ENCODE data around the gene CYP19A1.
"Not testable (repeated sequence)": the region's sequence is repeated elsewhere in the genome, so short reads cannot be mapped to it uniquely, and the experiment has no call there.

The CYP19A1 gene

DNA sequence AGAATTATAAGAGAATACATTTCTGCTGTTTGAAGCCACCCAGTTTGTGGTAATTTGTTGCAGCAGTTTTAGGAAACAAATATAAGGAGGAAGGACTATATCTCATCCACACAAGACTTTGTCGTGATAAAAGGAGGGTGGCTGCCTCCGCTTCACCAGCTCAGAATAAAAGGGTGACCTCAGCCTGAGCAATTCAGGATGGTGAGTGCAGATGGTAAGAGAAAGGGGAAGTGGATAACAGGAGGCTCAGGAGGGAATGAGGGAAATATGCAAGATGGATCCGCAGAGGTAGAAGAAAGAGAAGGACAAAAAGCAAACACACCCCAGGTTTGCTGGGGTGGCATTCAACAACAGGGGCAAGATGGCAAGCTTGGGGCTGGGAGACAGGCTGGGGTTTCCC, 135.6 kb downstream of the CYP19A1 start:
- no peak for DNase-seq

DNA sequence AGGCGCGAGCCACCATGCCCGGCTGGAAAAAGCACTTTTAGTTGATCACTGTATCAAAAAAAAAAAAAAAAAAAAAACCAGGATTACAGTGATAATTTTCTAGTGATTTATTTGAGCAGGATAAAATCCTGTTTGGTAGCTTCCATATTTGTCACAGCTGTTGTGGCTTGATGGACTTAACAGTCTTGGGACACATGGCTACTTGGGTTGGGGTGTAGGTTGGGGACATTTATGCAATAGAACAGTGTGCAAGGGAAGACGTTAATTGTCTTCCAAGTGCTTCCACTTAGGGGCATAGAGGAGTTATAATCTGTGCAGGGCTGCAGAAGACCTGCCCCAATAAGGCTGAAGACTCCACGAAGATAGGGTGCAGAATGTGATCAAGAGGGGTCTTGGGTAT, 136.8 kb downstream of the CYP19A1 start:
- DNase-seq = no peak

DNA sequence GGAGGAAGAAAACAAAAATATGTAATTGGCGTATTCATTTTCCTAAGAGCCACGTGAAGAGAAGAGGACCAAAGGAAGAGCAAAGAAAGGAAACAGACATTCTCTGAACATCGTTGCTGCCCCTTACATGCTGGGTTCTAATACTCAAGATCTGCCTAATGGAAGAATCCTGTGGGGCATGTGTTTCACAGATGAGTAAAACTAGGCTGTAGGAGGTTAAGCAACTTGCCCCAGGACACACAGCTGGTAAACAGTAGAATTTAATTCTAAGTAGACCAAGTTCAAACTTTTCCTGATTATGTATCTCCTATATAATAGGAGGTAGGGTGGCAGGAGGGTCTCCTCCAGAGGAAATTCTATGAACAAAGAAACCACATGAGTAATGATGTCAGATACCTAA, 137.6 kb downstream of the CYP19A1 start:
- DNase-seq = peak; percentile 30

DNA sequence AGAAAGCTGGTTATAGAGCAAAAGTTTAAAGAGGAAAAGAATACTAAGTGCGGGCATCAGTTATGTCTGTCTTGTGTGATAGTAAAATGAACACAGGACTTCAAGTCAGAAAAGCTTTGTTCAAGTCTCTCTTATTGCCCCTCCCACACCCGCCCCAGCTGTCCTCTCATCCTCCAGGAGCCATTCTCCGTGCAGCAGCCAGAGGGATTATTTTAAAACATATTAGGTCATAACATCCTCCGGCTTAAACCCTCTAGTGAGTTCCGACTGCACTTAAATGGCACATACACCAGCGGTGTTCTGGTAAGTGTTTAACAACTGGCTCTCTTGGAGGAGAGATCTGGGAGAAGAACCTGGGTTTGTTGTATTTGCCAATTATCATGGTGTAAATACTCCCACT, 138.9 kb downstream of the CYP19A1 start:
- no peak for DNase-seq

DNA sequence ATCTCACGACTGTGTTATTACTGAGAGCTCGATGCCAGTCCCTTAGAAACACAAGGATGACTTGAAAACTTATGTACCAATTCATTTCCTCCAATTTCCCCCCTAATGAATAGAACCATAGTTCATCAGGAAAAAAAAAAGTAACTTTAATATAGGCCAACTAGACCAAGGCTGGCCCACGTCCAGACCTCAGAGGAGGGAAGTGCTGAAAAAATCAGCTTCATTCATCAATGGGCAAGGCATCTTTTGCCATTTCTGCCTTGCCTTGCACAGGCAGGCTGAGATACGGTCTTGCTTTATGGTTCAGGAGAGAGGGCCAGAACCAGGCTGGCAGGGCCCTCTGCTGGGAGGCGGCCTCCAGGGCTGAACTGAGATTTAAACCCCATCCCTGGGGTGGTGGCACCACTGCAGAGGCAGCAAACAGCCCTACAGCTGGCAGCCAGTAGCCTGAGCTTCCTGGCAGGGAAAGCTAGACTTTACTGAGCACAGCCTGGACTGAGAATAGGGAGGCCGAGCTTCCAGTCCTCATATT, 139.6 kb downstream of the CYP19A1 start:
- peak; percentile 45 for DNase-seq

DNA sequence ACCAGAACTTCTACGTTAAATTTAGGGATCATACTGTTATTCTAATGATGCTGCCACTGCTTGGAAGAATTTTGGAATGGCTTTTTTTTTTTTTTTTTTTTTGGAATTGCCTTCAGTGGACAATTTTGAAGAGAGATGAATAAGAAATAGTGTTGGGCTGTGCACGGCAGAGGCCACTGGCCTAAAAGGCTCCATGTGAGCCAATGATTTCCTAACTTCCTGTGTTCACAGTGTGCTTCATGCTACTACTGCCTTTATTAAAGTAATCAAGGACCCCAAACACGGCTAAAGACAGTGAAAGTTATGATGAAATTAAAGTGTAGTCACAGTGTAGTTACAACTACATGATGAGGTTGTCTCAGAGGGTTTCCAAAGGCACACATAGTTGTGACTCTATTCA, 142.9 kb downstream of the CYP19A1 start:
- DNase-seq = no peak

DNA sequence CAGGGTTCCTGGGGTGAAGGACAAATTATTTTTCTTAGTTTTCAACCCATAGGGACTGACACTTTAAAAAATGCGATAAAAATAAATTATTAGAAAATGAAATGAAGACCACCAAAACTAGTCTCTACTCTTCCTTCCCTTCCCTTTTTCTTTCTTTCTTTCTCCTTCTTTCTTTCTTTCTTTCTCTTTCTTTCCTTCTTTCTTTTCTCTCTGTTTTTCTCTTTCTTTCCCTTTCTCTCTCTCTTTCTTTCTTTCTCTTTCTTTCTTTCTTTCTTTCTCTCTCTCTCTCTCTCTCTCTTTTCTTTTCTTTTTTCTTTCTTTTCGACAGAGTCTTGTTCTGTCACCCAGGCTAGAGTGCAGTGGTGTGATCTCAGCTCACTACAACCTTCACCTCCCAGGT, 144.4 kb downstream of the CYP19A1 start:
- no peak for DNase-seq

DNA sequence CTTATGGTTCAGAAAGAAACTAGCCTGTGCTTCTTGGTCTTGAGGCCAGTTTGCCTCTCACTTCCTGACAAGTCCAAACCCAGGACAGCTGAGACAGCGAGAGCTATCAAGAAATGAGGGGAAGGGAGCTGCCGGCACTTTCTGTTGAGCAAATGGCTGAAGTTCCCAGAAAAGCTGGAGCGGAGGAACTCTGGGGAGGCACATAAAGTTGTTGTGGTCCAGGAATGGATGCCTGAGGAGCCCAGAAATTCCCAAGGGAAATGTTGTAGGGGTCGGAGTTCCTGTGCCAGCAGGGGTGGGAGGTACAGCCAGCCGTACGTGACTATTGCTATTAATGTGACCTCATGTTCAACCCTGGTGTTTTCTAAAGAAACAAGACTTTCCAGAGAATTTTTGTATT, 144.9 kb downstream of the CYP19A1 start:
- peak; percentile 33 for DNase-seq

DNA sequence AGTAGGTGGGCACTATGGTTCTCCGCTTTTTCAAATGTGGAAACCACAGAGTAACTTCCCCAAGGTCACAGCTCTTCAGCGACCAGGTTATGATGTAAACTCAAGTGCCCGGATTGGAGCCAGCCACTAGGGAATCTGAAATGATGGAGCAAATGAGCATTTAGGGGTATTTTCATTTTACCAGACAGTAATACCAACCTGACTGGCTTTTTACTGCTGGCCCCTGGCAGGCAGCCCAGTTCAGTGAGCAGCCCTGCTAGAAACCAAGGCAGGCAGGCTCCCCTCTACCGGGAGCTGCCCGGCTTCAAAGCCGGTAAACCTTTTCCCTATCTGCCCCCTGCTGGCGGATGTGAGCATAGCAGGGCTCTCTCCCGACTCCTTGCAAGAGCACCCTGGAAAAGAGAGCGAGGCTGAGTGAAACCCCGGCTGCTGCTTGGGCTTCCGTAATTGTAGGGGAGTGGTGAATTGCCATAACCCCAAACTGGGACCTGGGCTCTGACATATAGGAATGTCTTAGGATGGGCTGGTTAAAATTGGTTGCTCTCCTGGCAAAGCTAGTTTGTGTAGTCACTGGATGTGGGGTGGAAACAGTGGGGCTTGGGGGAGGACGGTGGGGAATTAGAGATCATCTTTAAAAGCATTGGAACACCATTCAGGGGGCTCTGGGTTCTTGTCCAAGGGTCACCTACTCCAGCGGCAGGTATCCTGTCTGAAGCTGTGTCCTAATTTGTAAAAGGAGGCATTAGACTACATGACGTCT, 145.7 kb downstream of the CYP19A1 start:
- DNase-seq = peak; percentile 81

DNA sequence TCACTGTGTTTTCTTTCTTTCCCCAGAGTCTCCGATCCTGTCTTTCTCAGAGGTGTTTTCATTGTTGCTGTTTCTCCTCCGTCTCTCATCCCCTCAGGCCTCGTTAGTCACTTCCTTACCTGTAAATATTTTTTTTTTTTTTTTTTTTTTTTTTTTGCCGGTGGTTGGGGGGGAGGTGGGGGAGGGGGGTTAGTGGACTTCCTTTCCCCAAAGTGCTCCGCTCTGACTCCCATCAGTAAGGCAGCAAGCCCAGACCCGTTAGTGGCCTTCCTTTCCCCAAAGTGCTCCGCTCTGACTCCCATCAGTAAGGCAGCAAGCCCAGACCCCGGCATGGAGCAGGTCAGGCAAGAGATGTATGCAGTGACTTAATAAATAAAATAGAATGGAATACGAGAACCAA, 146.6 kb downstream of the CYP19A1 start:
- DNase-seq = no peak

DNA sequence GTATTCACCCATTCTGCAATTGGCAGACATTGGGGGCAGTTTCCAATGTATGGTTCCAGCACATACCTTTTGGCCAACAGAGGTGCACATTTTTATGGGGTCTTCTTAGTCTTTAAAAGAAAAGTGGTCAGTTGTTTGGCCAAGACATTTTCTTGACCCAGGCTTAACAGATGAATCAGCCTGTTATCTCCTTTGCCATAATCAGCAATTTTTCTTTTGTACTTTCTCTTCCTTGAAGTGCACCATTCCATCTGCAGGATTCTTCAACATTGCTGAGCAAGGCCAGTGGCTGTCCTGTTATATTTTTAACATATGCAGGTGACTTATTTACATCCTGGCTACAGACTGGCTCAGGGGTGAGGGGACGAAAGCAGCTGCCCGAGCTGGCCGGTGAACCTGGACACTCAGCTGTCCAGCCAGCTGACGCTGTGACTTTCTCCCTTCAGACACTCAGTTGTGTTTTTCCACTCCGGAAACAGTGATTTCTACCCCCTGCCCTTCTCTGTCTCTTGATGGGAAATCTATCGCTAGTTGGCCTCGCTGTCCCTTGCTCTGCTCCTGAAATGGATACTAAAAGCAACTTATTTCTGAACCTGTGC, 147.2 kb downstream of the CYP19A1 start:
- no peak for DNase-seq

DNA sequence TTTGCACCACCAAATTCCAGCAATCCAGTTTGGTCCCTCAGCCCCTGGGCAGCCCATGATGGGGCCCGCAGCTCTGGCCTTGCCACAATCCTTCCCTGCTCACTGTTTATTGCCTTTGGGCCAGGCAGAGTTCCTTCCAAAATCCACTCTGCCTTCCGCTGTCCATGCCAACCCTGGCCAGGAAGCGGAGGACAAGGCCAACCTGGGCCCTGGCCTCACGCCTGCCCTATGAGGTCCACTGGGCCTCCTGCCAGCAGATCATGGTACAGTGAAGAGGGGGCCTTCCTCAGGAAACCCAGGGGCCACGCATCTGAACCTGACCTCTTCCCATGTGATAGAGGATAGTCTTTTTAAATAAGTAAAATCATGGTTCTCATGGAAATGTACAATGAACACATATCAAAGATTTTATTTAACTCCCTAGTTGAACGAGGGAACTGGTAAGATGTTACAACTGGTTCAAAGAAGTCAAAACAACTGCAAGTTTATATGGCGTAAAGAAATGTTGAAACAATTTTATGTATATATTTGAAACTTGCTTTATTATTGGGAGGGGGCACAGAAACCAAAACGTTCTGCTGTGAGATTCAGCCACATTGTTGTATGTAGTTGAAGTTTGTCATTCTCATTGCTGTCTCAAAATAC, 147.8 kb downstream of the CYP19A1 start:
- DNase-seq = no peak

DNA sequence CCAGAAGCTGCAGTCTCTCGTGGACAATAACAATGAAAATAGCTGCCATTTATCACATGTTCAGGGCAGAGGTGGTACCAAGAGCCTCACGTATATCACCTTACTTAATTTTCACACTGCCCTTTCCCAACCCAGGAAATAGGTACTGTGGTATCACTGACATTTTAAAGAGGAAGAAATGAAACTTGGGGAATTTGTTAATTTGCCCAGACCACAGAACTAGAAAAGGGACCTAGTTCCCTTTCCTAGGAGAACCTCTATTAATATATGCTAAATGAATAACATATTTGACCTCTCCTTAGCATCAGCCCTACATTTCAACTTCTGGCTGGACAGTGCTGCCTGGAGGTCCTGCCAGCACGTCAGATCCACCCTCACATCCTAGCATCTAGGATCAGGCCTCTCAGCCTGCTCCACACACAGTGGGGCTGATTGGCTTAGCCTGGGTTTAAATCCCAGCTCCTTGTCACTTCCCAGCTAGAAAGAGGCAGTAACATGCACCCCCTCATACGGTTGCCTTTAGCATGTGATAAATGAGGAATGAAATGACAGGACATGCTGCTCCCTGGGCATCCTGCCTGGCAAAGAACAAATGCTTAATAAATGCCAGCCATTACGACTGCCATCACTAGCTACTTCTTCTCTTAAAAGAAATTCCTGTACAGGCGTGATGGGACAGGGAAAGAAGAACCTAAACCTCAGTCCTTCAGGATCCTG, 148.6 kb downstream of the CYP19A1 start:
- no peak for DNase-seq

DNA sequence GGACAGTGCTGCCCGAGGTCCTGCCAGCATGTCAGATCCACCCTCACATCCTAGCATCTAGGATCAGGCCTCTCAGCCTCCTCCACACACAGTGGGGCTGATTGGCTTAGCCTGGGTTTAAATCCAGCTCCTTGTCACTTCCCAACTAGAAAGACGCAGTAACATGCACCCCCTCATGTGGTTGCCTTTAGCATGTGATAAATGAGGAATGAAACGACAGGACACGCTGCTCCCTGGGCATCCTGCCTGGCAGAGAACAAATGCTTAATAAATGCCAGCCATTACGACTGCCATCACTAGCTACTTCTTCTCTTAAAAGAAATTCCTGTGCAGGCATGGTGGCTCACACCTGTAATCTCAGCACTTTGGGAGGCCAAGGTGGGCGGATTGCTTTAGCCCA, 149.6 kb downstream of the CYP19A1 start:
- DNase-seq = not testable (repeated sequence)

DNA sequence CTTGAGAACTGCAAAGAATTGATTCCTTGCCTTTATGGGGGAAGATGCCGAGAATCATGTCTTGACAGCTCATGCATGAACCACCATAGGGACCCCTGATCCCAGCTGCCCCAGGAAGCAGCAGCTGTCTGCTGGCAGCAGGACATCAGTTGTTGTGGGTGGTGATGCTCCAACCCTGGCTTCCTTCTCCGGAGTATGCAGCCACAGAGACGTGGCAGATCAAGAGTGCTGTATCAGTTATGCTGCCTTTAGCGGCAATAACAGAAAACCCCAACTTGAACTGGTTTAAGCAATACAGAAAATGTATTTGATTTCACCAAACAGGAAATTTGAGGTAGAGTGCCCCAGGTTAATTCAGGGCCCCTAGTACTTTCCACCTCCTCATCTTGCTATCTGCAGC, 151.5 kb downstream of the CYP19A1 start:
- DNase-seq = no peak

DNA sequence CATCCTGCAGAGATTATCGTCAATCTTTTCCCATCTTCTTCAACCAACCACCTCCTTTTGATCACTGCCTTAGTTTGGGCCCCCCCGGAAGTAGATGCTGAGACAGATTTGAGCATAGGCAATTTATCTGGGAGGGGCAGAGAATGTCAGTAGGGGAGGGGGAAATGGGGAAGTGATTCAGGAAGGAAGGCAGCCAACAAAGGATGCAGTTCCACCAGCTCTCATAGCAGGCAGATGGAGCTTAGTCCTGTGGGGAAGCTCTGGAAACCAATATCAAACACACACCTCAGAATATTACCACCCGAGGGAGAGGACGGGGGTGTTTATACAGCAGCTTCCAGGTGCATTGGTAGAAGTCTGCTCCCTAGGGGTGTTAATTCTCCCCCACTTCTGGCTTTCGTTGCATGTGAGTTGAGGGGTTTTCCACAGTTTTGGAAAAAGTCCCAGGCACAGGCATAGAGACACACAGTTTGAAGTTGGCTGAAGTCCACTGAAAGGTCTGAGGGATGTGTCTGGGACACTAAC, 152.2 kb downstream of the CYP19A1 start:
- no peak for DNase-seq

DNA sequence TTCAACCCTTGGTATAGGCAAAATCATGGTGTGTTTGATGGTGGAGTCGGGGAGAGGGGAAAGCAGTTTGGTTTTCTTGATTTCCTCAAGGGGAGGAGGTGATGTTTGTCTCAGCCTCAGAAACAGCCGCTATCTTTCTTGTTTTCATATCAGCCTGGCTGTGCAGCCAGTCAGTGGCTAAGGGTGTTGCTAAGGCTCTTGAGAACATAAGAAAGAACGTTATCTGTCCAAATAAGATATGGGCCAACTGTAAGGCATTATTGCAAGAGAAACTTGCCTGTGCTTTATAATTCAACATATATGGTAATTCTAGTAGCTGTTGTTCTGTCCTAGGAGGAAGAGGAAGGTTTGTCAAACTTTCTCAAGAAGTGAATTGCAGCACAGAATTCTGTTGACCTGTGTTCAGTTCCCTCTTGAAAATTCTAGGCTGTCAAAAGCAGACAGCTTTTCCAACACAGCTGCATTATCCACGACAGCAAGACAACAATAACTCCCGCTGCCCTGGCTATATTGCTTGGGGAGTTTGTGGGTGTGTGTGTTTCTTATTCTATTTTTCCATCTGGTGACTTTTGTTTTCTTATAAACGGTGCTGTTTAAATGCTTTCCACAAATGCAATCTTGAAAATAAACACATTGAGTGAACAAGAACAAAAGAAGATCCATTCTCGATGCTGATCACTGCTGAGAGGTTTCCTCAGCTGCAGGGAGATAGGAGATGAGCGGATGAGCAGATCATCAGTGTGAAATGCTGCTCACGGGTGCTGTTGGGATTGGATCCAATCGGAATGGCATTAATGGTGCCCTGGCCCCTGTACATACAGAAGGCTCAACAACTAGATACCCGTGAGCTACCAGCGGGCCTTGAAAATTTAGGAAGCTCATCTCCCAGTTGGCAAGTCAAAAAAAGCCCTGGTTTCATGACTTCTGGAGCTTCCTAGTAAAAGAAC, 152.9 kb downstream of the CYP19A1 start:
- DNase-seq = no peak

DNA sequence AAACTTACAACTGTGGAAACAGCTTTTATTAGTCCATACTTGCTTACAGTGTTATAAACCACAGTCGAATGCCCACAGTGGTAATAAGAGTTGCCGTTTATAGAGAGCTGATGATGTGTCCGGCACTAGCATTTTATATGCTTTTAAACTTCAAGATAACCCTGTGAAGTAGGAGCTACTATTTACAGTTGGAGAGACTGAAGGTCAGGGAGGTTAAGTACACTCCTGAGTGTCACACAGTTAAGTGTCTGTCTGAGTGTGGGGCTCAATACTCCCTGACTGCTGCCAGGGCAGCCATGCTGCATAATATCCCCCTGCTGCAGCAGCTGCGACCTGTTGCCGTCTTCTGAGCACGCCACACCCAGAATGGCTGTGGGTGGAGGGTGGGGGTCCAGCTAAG, 153.8 kb downstream of the CYP19A1 start:
- DNase-seq = no peak

DNA sequence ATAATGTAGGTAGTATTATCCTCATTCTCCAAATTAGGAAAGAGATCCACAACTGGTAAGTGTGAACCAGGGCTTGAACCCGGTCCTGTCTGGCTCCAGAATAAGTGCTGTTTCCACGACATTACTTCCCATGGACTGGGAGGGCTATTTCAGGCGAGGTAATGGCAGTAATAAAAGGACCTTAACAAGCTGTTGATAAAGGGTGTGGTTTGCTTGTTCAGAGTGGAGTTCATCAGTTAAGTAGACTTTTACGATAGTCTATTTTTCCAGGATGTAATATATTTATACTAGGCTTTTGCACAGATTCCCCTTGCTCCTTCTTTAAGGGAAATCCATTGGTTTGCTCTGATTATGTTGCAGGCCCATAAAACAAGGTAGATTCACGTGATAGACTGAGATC, 155.3 kb downstream of the CYP19A1 start:
- no peak for DNase-seq

DNA sequence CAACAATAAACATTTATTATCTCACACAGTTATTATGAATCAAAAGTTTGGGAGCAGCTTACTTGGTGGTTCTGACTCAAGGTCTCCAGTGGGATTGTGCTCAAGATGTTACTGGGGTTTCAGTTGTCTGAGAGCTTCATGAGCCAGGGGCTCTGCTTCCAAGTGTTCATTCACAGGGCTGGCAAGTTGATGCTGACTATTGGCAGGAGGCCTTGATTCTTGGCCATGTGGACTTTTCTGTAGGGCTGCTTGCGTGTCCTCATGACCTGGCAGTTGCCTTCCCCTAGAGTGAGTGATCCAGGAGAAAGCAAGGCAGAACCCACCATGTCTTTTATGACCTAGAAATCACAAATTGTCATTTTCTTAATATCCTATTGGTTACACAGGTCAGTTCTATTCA, 156.5 kb downstream of the CYP19A1 start:
- DNase-seq = no peak

DNA sequence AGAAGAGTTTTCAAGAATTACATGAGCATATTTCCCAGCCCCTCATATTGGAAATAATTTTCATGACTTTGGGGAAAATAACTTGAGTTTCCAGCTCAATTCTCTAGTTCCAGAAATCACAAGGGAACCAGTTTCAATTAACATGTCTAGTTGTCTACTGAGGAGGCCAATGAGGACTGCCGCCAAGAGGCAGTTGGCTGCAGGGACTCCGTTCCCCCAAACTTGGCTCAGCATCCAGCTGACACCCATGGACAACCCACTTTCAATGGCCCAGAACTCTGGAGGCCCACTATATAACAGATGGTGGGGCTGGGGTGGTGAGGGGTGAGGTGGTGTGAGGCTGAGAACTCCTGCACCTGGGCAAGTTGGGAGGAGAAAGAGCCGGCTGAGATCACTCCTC, 157.2 kb downstream of the CYP19A1 start:
- no peak for DNase-seq

DNA sequence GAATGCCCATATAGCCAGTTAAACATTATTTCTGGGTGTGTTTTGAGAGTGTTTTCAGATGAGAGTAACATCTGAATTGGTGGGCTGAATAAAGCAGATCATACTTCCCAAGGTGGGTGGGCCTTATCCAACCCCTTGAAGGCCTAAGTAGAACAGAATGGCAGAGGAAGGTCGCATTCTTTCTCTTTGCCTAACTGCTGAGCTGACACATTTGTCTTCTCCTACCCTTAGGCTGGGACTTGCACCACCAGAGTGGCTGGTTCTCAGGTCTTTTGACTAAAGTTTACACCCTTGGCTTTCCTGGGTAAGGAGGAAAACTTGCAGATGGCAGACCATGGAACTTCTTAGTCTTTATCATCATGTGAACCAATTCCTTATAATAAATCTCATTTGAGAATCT, 157.9 kb downstream of the CYP19A1 start:
- DNase-seq = no peak

Measured in fibroblast of skin of abdomen (primary cell).